Duodenal mucosa (tissue), 2 donors: ENCODE results near the gene CNTNAP2.

Experiments used
- H3K27ac ChIP-seq: one replicate; pipeline ENCODE4 v1.7.0; 2013; ENCODE audit warnings: low read depth, low read length
- H3K27me3 ChIP-seq, 2 donors: one replicate each; pipeline ENCODE4 v1.7.0; 2013; ENCODE audit warnings: low read length in 2 of 2, control low read depth in 1 of 2; ENCODE audit not compliant: insufficient read depth in 2 of 2, control insufficient read depth in 1 of 2
- H3K36me3 ChIP-seq, 2 donors: one replicate each; pipeline ENCODE4 v1.7.0; 2013; ENCODE audit warnings: low read length in 2 of 2, control low read depth in 1 of 2; ENCODE audit not compliant: insufficient read depth in 2 of 2, control insufficient read depth in 1 of 2
- H3K4me1 ChIP-seq, 2 donors: one replicate each; pipeline ENCODE4 v1.7.0; 2013; ENCODE audit warnings: low read length in 2 of 2, control low read depth in 1 of 2; ENCODE audit not compliant: insufficient read depth in 2 of 2, control insufficient read depth in 1 of 2
- H3K4me3 ChIP-seq, 2 donors: one replicate each; pipeline ENCODE4 v1.7.0; 2013; ENCODE audit warnings: low read length in 2 of 2, low read depth in 1 of 2
- H3K9ac ChIP-seq, 2 donors: one replicate each; pipeline ENCODE4 v1.7.0; 2013; ENCODE audit warnings: low read length in 2 of 2, low read depth in 1 of 2
- H3K9me3 ChIP-seq, 2 donors: one replicate each; pipeline ENCODE4 v1.7.0; 2013; ENCODE audit warnings: low read length in 2 of 2, control low read depth in 1 of 2; ENCODE audit not compliant: control insufficient read depth in 1 of 2

CNTNAP2 gene

DNA sequence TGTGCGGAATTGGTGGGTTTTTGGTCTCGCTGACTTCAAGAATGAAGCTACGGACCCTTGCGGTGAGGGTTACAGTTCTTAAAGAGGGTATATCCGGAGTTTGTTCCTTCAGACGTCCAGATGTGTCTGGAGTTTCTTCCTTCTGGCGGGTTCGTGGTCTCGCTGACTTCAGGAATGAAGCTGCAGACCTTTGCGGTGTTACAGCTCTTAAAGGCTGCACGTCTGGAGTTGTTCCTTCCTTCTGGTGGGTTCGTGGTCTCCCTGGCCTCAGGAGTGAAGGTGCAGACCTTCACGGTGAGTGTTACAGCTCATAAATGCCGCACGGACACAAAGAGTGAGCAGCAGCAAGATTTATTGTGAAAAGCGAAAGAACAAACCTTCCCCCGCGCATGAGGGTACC lies 670.7 kb downstream of the CNTNAP2 start:
- Histone ChIP-seq H3K4me1 (no peaks in the 10 kb centered on the region), H3K27ac (no peak overlapping the region), H3K4me3 (no peak overlapping the region)

DNA sequence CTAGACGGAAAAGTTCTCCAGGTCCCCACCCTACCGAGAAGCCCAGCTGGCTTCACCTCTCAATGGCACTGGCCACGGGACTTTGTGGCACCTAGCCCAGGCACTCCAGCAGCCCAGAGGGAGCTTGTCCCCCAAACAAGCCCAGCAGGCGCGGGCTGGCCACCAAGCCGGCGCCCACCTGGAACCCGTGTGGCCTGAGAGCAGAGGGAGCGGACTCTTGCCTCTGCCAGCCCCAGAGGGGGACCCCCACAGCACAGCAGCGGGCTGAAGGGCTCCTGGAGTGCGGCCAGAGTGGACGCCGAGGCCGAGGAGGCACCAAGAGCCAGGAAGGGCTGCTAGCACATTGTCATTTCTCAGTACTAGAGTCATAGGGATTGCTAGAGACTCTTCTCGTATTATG lies 671.4 kb downstream of the CNTNAP2 start:
- H3K27ac ChIP-seq = no peak overlapping the region
- no peaks in the 10 kb centered on the region for H3K4me1 ChIP-seq
- no peak overlapping the region for H3K9ac ChIP-seq
- H3K4me3 ChIP-seq = no peak overlapping the region
- H3K36me3 ChIP-seq = no peaks in the 10 kb centered on the region
- peaks cover 0 to 10% of the 10 kb centered on the region in 2 donors for H3K9me3 ChIP-seq
- no peaks in the 10 kb centered on the region for H3K27me3 ChIP-seq

More for the DNA sequence above, 670.7 kb downstream of the CNTNAP2 start:
- H3K9me3 ChIP-seq = peaks cover 0 to 8% of the 10 kb centered on the region in 2 donors
- H3K36me3 ChIP-seq = no peaks in the 10 kb centered on the region
- no peak overlapping the region for H3K9ac ChIP-seq
- no peaks in the 10 kb centered on the region for H3K27me3 ChIP-seq

DNA sequence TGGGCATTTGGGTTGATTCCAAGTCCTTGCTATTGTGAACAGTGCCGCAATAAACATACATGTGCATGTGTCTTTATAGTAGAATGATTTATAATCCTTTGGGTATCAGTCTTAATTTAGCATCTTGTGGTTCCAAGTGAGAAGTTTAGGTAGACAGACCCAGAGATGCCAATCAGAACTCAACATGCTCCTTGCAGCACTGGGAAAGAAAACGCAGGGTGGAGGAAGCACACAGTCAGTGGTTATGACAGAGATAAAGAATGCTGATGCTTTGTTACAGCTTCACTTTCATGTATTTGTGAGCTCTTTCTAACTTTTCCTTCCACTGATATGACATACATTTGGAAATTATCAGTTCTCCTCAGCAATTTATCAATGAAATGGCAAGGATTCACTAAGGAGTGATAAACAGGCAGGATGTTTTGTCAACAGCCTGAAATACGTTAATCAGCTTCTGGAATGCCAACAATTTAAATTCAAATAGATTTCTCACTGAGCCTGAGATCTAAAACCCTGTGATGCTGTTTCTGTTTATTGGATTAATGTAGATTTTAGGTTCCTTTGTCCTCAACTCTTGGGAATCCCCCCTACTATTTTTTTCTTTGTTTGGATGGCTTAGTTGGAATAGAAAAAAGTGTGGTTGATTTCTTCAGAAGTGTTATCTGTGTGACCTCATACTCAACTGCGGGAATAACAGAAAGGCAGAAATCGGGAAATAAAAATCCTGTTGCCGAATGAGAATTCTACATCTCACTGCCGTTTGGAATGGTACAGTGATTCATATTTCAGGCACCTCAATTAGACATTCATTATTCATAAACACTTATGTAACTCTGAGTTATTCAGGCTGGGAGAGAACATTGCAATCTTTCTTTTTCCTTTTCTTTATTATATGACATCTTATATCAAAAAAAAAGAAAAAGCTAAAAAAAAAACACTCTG lies 675.0 kb downstream of the CNTNAP2 start:
- Histone ChIP-seq H3K9me3 (peaks cover 8 to 12% of the 10 kb centered on the region in 2 donors), H3K27ac (no peak overlapping the region)

DNA sequence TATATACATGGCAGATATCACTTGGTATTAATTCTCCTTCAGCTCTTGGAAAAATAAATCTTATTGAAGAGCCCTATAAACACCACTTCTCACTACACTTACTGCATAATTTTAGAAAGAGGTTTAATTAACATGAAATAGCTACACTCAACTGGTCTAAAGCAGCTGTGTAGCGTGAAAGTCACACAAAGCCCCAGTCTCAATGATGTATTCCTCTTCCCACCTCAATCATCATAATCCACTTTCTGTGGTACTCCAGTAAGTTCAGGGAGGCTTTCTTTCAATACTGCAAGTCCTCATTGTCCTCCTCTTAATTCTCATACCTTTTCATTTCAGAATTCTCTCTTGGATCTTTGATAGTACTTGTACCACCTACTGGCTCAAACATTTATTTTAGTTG lies 688.0 kb downstream of the CNTNAP2 start:
- H3K27ac ChIP-seq = no peak overlapping the region
- H3K9ac ChIP-seq = no peak overlapping the region
- peaks cover 0 to 5% of the 10 kb centered on the region in 2 donors for H3K9me3 ChIP-seq
- H3K4me3 ChIP-seq = no peak overlapping the region
- no peaks in the 10 kb centered on the region for H3K4me1 ChIP-seq
- H3K36me3 ChIP-seq = no peaks in the 10 kb centered on the region
- no peaks in the 10 kb centered on the region for H3K27me3 ChIP-seq

More for the DNA sequence above, 675.0 kb downstream of the CNTNAP2 start:
- Histone ChIP-seq H3K27me3 (no peaks in the 10 kb centered on the region), H3K4me1 (no peaks in the 10 kb centered on the region), H3K36me3 (no peaks in the 10 kb centered on the region), H3K4me3 (no peak overlapping the region), H3K9ac (no peak overlapping the region)

DNA sequence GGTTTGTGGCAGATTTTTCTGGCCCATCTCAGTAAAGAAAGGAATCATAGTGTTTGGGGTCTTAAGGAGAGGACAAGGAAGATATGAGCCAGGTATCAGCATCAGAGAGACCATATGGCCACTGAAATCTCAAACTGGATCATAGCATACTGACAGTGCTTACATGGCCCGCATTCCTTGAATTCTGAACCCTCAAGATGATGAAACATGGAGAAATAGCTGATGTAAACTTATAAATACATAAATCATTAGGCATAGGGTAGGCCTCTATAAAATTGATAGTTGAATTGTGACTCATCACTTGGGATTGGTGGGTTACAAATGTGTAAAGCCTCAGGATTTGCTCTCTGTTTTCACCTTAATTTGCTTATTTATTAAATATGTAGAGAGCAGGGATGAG lies 688.5 kb downstream of the CNTNAP2 start:
- no peak overlapping the region for H3K27ac ChIP-seq
- no peaks in the 10 kb centered on the region for H3K4me1 ChIP-seq
- no peak overlapping the region for H3K9ac ChIP-seq
- H3K4me3 ChIP-seq = no peak overlapping the region
- no peaks in the 10 kb centered on the region for H3K27me3 ChIP-seq
- peaks cover 0 to 5% of the 10 kb centered on the region in 2 donors for H3K9me3 ChIP-seq
- no peaks in the 10 kb centered on the region for H3K36me3 ChIP-seq

DNA sequence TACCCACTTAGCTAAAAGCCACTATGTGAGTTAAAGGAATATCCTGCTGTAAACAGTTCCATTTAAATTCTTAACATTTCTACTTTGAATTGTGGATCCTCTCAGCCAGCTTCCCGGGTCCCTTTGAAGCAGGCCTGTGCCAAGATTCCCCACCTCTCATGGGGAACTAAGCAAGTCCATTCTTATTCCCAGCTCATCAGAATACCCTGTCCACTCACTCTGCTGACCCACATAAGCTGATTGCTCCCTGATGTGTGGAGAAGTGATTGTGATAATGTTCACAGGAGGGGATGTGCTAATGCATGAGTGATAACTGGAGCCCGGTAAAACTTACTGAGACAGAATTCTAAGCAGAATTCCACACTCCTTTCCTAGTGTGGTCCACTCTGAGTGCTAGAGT lies 709.7 kb downstream of the CNTNAP2 start:
- no peaks in the 10 kb centered on the region for H3K36me3 ChIP-seq
- peaks cover 0 to 7% of the 10 kb centered on the region in 2 donors for H3K9me3 ChIP-seq
- no peak overlapping the region for H3K27ac ChIP-seq
- no peak overlapping the region for H3K4me3 ChIP-seq
- no peak overlapping the region for H3K9ac ChIP-seq
- no peaks in the 10 kb centered on the region for H3K4me1 ChIP-seq
- no peaks in the 10 kb centered on the region for H3K27me3 ChIP-seq

DNA sequence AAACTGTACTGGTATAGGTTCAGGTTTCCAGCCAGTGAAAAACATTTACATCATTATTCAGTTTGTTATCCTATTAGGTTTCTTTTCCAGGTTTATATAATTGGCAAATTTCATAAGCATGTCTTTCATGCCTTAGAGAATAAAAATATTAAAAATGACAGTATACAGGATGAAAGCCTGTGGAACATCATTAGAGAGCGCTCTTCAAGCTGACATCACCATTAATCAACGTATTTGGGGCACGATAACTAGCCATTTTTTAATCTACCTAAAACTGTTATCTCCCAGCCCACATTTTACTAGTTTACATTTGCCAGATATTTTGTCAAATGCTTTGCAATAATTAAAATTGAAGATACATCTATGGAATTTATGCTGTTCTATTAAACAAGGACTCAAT lies 714.1 kb downstream of the CNTNAP2 start:
- H3K9ac ChIP-seq = no peak overlapping the region
- no peak overlapping the region for H3K27ac ChIP-seq
- no peaks in the 10 kb centered on the region for H3K36me3 ChIP-seq
- peaks cover 0 to 2% of the 10 kb centered on the region in 2 donors for H3K9me3 ChIP-seq
- H3K27me3 ChIP-seq = no peaks in the 10 kb centered on the region
- no peak overlapping the region for H3K4me3 ChIP-seq
- no peaks in the 10 kb centered on the region for H3K4me1 ChIP-seq

DNA sequence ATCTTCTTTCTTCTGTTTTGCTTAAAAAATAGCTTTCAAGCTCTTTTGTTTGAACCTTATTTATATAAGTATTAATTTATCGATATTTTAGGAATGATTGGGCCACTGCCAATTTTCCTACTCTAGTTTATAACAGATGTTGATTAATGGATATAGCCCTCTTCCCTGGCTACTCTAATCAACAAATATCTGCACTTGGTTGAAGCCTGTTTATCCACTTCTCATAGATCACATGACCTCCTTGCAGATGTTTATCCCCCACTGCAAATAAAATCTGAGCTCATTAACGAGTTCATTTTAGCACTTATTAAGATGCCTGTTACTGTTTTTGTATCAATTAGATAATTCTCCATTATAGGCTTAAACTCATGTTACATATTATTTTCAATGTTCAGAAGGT lies 715.3 kb downstream of the CNTNAP2 start:
- Histone ChIP-seq H3K9me3 (peaks cover 0 to 5% of the 10 kb centered on the region in 2 donors), H3K36me3 (no peaks in the 10 kb centered on the region), H3K4me1 (no peaks in the 10 kb centered on the region), H3K9ac (no peak overlapping the region), H3K27me3 (no peaks in the 10 kb centered on the region), H3K27ac (no peak overlapping the region), H3K4me3 (no peak overlapping the region)

DNA sequence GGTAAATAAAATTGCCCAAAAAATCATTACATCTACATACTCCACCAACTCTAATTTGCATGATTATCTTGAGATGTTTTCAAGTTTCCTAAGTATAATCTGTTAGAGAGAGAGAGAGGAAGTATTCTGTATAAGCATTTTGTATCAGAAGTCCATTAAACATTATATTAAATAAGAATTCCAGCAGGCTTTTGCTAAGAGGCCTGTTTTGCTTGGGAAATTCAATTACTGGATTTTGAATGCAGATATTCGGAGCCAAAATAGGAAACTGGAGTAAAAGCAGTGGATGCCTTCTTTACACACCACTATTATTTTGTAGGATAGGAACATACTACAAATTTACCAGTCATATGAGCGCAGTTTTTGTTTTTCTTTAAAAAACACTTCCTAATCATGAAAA lies 727.8 kb downstream of the CNTNAP2 start:
- H3K27me3 ChIP-seq = no peaks in the 10 kb centered on the region
- H3K4me1 ChIP-seq = no peaks in the 10 kb centered on the region
- peaks cover 0 to 5% of the 10 kb centered on the region in 2 donors for H3K9me3 ChIP-seq
- no peak overlapping the region for H3K4me3 ChIP-seq
- no peak overlapping the region for H3K27ac ChIP-seq
- no peaks in the 10 kb centered on the region for H3K36me3 ChIP-seq
- H3K9ac ChIP-seq = no peak overlapping the region

DNA sequence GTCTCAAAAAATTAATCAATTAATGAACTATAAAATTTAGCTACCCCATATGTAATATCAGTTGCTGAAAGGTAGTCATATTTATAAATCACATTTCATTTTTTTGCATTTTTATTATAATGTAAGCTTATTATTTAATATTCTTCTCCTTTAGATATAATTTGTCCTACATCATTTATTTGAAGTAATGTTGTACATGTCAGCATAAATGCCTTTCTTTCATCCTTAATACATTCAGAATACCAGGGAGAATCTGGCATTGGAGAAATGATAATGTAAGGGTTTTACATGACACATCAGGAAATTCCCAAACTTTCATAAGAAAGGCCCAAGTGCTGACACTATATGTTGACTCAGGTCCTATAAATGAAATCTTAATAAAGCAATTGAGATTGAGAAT lies 742.1 kb downstream of the CNTNAP2 start:
- Histone ChIP-seq H3K9me3 (peaks cover 0 to 2% of the 10 kb centered on the region in 2 donors), H3K27ac (no peak overlapping the region), H3K4me3 (no peak overlapping the region), H3K9ac (no peak overlapping the region), H3K36me3 (no peaks in the 10 kb centered on the region), H3K4me1 (no peaks in the 10 kb centered on the region), H3K27me3 (no peaks in the 10 kb centered on the region)
